Erythroblast (primary cell): ENCODE data around the gene SPSB1.

Source experiments
- GATA1 ChIP-seq: IDR thresholded peaks from 2 replicates; pipeline ENCODE4 v1.6.1; 2011; ENCODE audit warnings: low read depth, mild to moderate bottlenecking, control low read depth, low read length, moderate library complexity
- POLR2A ChIP-seq: IDR thresholded peaks from 2 replicates; pipeline ENCODE4 v1.6.1; 2011; ENCODE audit warnings: mild to moderate bottlenecking, low read length

- TF ChIP-seq POLR2A (no peak), GATA1 (no peak)
Observed at GRCh38 chr1:9249263-9249533, 43.5 kb upstream of the SPSB1 start.
